ENCODE data around the gene IGSF9B.

GRCh38 chr11:133955081-133955891 is 1.5 kb downstream of the IGSF9B start:
- no peak for TF ChIP-seq CTCF (conservative IDR thresholded peaks at IDR 0.05; ENCODE audit: low read length)
- no peak for TF ChIP-seq EZH2phosphoT487 (IDR thresholded peaks at IDR 0.05; ENCODE audit: borderline replicate concordance, low read depth, low read length)
